GM23338 (cell line): ENCODE measurements around the gene MAP1S.
A peak's percentile ranks its signal among the peaks of the same experiment; 100 is the strongest.

Source experiments
- CREB1 ChIP-seq: fragments of 250-450 bp; sonication (Bioruptor Pico); IDR thresholded peaks from 2 replicates; pipeline ENCODE4 v1.5.0; 2020; ENCODE audit warnings: low read depth, mild to moderate bottlenecking, moderate library complexity
- ETS1 ChIP-seq: IDR thresholded peaks from 2 replicates; pipeline ENCODE4 v1.6.1; 2016; ENCODE audit warnings: antibody characterized with exemption
- EZH2 ChIP-seq: fragments of 200-600 bp; sonication (generic); IDR thresholded peaks from one replicate; pipeline ENCODE4 v1.8.0; 2017; ENCODE audit warnings: antibody characterized with exemption, mild to moderate bottlenecking, low read depth; ENCODE audit not compliant: unreplicated experiment
- EZH2phosphoT487 ChIP-seq: fragments of 200-600 bp; sonication (generic); IDR thresholded peaks from one replicate; pipeline ENCODE4 v1.8.1; 2018; ENCODE audit warnings: antibody characterized with exemption; ENCODE audit not compliant: unreplicated experiment
- JUNB ChIP-seq: IDR thresholded peaks from one replicate; pipeline ENCODE4 v1.6.1; 2016; ENCODE audit warnings: antibody characterized with exemption; ENCODE audit not compliant: unreplicated experiment
- POLR2AphosphoS5 ChIP-seq: IDR thresholded peaks from 2 replicates; pipeline ENCODE4 v1.6.1; 2016; ENCODE audit warnings: antibody characterized with exemption, low read depth
- STAT1 ChIP-seq: IDR thresholded peaks from one replicate; pipeline ENCODE4 v1.6.1; 2016; ENCODE audit warnings: antibody characterized with exemption; ENCODE audit not compliant: unreplicated experiment
- ZNF331 ChIP-seq: fragments of 250-450 bp; sonication (Bioruptor Pico); IDR thresholded peaks from 2 replicates; pipeline ENCODE4 v1.5.0; 2020; ENCODE audit warnings: low read depth, mild to moderate bottlenecking, moderate library complexity
- TF ChIP-seq, protein P1 (sequence below), 2 experiments: fragments of 200-600 bp in 1 of 2; sonication (generic) in 1 of 2; conservative IDR thresholded peaks; 2 replicates each; pipeline versions ENCODE4 v1.5.1 to v1.6.1; 2016 to 2017; ENCODE audit warnings: antibody characterized with exemption in 2 of 2, low read depth in 2 of 2, mild to moderate bottlenecking in 2 of 2, moderate library complexity in 1 of 2
- TF ChIP-seq, protein P2 (sequence below): IDR thresholded peaks from one replicate; pipeline ENCODE4 v1.6.1; 2018; ENCODE audit warnings: antibody characterized with exemption; ENCODE audit not compliant: unreplicated experiment

DNA sequence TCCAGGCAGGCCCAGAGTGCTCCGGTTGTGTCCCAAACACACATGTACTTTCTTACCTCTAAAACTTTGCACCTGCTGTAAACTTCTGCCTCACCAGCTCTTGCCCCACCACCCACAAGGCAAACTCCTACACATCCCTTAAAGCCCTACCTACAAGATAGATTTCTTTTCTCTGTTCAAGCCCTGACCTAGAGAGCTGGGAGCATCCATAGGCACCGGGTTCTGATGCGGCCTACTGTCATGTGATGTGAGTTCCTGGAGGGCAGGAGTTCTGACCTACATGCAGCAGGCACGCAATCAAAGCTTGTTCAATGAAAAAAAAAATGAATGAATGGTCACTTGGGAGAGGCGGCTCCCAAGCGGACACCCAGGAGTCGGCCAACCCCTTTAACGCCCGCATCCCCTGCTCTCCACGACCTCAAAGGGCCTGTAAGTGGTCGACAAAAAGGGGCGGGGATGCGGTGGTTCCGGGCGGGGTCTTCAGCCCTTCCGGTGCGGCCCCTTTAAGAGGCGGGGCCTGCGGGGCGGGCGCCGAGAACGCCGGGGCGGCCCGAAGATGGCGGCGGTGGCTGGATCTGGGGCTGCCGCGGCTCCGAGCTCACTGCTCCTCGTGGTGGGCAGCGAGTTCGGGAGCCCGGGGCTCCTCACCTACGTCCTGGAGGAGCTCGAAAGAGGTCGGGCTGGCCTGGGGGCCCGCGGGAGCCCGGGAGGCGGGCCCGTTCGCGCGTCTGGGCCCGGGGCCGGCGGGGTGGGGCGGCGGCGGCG lies at the start of gene MAP1S:
- TF ChIP-seq, protein P1, sequence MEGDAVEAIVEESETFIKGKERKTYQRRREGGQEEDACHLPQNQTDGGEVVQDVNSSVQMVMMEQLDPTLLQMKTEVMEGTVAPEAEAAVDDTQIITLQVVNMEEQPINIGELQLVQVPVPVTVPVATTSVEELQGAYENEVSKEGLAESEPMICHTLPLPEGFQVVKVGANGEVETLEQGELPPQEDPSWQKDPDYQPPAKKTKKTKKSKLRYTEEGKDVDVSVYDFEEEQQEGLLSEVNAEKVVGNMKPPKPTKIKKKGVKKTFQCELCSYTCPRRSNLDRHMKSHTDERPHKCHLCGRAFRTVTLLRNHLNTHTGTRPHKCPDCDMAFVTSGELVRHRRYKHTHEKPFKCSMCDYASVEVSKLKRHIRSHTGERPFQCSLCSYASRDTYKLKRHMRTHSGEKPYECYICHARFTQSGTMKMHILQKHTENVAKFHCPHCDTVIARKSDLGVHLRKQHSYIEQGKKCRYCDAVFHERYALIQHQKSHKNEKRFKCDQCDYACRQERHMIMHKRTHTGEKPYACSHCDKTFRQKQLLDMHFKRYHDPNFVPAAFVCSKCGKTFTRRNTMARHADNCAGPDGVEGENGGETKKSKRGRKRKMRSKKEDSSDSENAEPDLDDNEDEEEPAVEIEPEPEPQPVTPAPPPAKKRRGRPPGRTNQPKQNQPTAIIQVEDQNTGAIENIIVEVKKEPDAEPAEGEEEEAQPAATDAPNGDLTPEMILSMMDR (conservative IDR thresholded peaks at IDR 0.05; ENCODE audit: low read depth in 2 of 2), result no peak
- TF ChIP-seq POLR2AphosphoS5 (peak; percentile 90), EZH2phosphoT487 (no peak), EZH2 (no peak), CREB1 (CRISPR knock-in tag) (no peak), ZNF331 (no peak), JUNB (no peak), ETS1 (0 out of 2 replicates have a peak, but pooled peaks have one; percentile 28), STAT1 (no peak)
- TF ChIP-seq, protein P2, sequence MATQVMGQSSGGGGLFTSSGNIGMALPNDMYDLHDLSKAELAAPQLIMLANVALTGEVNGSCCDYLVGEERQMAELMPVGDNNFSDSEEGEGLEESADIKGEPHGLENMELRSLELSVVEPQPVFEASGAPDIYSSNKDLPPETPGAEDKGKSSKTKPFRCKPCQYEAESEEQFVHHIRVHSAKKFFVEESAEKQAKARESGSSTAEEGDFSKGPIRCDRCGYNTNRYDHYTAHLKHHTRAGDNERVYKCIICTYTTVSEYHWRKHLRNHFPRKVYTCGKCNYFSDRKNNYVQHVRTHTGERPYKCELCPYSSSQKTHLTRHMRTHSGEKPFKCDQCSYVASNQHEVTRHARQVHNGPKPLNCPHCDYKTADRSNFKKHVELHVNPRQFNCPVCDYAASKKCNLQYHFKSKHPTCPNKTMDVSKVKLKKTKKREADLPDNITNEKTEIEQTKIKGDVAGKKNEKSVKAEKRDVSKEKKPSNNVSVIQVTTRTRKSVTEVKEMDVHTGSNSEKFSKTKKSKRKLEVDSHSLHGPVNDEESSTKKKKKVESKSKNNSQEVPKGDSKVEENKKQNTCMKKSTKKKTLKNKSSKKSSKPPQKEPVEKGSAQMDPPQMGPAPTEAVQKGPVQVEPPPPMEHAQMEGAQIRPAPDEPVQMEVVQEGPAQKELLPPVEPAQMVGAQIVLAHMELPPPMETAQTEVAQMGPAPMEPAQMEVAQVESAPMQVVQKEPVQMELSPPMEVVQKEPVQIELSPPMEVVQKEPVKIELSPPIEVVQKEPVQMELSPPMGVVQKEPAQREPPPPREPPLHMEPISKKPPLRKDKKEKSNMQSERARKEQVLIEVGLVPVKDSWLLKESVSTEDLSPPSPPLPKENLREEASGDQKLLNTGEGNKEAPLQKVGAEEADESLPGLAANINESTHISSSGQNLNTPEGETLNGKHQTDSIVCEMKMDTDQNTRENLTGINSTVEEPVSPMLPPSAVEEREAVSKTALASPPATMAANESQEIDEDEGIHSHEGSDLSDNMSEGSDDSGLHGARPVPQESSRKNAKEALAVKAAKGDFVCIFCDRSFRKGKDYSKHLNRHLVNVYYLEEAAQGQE, result no peak
